Measurements from ENCODE around the gene RNF215. TPM values are rescaled to one million over a fixed set of nuclear protein-coding genes. Genes with fewer than 3 reads are reported as not detected.
A peak's percentile ranks its signal among the peaks of the same experiment; 100 is the strongest.

The RNF215 gene
- total and polyA plus RNA-seq, 2 donors (not counting 3 experiments of a cell fraction or from before 2014, with no cell fraction given), result 16.7 to 26.9 TPM

- dilution Hi-C loops (cut with MboI; ENCODE audit: extremely low pct_ligation_motif_present, low sequenced_read_pairs), result no loop called here
- Histone ChIP-seq H3K9me3 (replicated peaks; ENCODE audit: control insufficient read depth, insufficient read depth, low read length) (no peaks in the 10 kb centered on the region), H3K36me3 (ENCODE audit: control insufficient read depth in 2 of 2, extremely low read depth in 1 of 2, insufficient read depth in 2 of 2, low read length in 2 of 2) (no peaks in the 10 kb centered on the region), H3K9me1 (replicated peaks; ENCODE audit: control insufficient read depth, extremely low read depth, insufficient read depth, low read length) (no peaks in the 10 kb centered on the region), H4K20me1 (replicated peaks; ENCODE audit: control insufficient read depth, extremely low read depth, insufficient read depth, low read length) (no peaks in the 10 kb centered on the region), H3K4me3 (replicated peaks in 1 of 3; ENCODE audit: insufficient read depth in 1 of 3, low read depth in 1 of 3, low read length in 3 of 3) (no peak overlapping the region), H3K79me2 (ENCODE audit: control insufficient read depth, insufficient read depth, low read length) (no peaks in the 10 kb centered on the region), H3K9ac (replicated peaks; ENCODE audit: extremely low read depth, insufficient read depth, low read length) (no peak overlapping the region), H3K4me2 (ENCODE audit: insufficient read depth, low read length) (no peak overlapping the region), H3K27ac (ENCODE audit: insufficient read depth, low read depth, low read length) (peak overlapping the region; percentile 63), H2AFZ (ENCODE audit: low read depth, low read length) (peak overlapping the region; percentile 77), H3K4me1 (ENCODE audit: control insufficient read depth, extremely low read depth, insufficient read depth, low read length) (peaks cover 10% of the 10 kb centered on the region), H3K27me3 (ENCODE audit: control insufficient read depth in 2 of 2, insufficient read depth in 2 of 2, low read length in 2 of 2) (no peaks in the 10 kb centered on the region)
- ChIA-PET CTCF (interaction anchor here (3.9 kb wide), 1 partner anchor 10 kb away, joined by 24 read pairs; the partner anchor contains the start of gene MTFP1), POLR2A (no interaction called here)
- no peak for TF ChIP-seq POLR2A (IDR thresholded peaks at IDR 0.05; ENCODE audit: low read depth, low read length)
- TF ChIP-seq MYC (IDR thresholded peaks at IDR 0.05; ENCODE audit: low read depth, low read length), result no peak
- TF ChIP-seq POLR2AphosphoS5 (IDR thresholded peaks at IDR 0.05; ENCODE audit: insufficient read depth, low read depth, low read length), result peak; percentile 77
- TF ChIP-seq EZH2 (IDR thresholded peaks at IDR 0.05; ENCODE audit: borderline replicate concordance, low read depth, low read length, severe bottlenecking), result no peak
- no peak for TF ChIP-seq FOS (IDR thresholded peaks at IDR 0.05; ENCODE audit: borderline replicate concordance, insufficient read depth, low read length)
- TF ChIP-seq GATA2 (IDR thresholded peaks at IDR 0.05; ENCODE audit: insufficient read depth, insufficient read length, low read depth, low read length), result peak; percentile 15
- no peak for TF ChIP-seq JUN (IDR thresholded peaks at IDR 0.05; ENCODE audit: borderline replicate concordance, insufficient read depth, insufficient read length, low read depth)
- TF ChIP-seq MAX (IDR thresholded peaks at IDR 0.05; ENCODE audit: insufficient read depth, insufficient read length), result no peak
- peak in 1 of 2 donors; percentile 11 for TF ChIP-seq CTCF (IDR thresholded peaks at IDR 0.05; ENCODE audit: extremely low read depth in 1 of 2, insufficient read depth in 1 of 2, low read depth in 1 of 2, low read length in 2 of 2)
- DNase-seq (ENCODE audit: low read depth, low spot score), result peak; percentile 31
- peak; percentile 90 for FAIRE-seq
- no TSS peak for BruUV-seq (replicated peaks)
- intact Hi-C loops (cut with micrococcal nuclease), result no loop called here
Observed at GRCh38 chr22:30435674-30436126, 48.5 kb upstream of the RNF215 start.
